ENCODE data around the gene MVD.

DNA sequence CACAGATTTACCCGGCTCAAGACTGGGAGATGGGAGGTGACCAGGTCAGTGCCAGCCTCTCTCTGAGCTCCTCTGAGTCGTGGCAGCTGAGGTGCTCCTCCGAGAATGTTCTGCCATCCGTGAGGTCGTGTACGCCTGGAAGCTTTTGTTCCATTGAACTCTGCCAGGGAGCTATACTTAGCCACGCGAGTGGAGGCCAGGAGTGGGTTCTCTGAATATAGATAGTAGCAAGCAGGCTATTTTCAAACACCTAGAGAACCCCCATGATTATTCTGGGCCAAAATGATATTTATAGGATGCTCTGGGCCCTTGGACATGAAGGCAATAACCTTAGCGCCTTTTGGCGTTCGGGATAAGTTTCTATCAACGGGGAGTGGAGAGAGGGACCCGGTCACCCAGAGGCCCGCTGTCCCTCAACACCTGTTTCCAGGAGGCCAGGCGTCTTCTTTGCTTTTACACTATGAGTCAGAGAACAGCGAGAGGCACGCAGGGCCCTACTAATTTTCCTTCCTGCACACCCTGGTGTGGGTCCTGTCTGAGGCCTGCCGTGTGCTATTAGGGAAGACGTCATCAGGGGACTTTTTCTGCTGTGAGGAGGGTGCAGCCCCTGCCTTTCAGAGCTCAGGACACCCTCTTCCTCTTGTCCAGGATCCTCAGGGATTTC is 11.0 kb upstream of the MVD start:
- TF ChIP-seq, protein P1, sequence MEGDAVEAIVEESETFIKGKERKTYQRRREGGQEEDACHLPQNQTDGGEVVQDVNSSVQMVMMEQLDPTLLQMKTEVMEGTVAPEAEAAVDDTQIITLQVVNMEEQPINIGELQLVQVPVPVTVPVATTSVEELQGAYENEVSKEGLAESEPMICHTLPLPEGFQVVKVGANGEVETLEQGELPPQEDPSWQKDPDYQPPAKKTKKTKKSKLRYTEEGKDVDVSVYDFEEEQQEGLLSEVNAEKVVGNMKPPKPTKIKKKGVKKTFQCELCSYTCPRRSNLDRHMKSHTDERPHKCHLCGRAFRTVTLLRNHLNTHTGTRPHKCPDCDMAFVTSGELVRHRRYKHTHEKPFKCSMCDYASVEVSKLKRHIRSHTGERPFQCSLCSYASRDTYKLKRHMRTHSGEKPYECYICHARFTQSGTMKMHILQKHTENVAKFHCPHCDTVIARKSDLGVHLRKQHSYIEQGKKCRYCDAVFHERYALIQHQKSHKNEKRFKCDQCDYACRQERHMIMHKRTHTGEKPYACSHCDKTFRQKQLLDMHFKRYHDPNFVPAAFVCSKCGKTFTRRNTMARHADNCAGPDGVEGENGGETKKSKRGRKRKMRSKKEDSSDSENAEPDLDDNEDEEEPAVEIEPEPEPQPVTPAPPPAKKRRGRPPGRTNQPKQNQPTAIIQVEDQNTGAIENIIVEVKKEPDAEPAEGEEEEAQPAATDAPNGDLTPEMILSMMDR (IDR thresholded peaks at IDR 0.05; ENCODE audit: insufficient read depth, low read length, poor library complexity, severe bottlenecking): no peak
- no peak for TF ChIP-seq EZH2phosphoT487 (conservative IDR thresholded peaks at IDR 0.05; ENCODE audit: low read length)

Data from SU-DHL-6 (cell line).